DMS53 (cell line): ENCODE results near the gene FOXO3.
A peak's percentile ranks its signal among the peaks of the same experiment; 100 is the strongest.
"Not testable (repeated sequence)": the region's sequence is repeated elsewhere in the genome, so short reads cannot be mapped to it uniquely, and the experiment has no call there.

Source experiments
- DNase-seq: peaks from one replicate; lab custom pipeline; 2025; lab: John Stamatoyannopoulos, UW

Gene FOXO3

GRCh38 chr6:108560463-108561308, at the start of gene FOXO3:
TSS of gene FOXO3 (plus strand) at chr6:108560917. CDS start at chr6:108561209, 292 bp downstream.
- DNase-seq: peak; percentile 92

- peak; percentile 48 for DNase-seq
Measured at GRCh38 chr6:108518714-108519576, 41.8 kb upstream of the FOXO3 start.

GRCh38 chr6:108521616-108522107, 39.1 kb upstream of the FOXO3 start:
- DNase-seq: no peak

- no peak for DNase-seq
Measured at GRCh38 chr6:108523697-108524096, 37.0 kb upstream of the FOXO3 start.

GRCh38 chr6:108524528-108525248, 36.0 kb upstream of the FOXO3 start:
- DNase-seq: no peak

GRCh38 chr6:108526739-108527174, 34.0 kb upstream of the FOXO3 start:
- DNase-seq: peak; percentile 65

- no peak for DNase-seq
Measured at GRCh38 chr6:108528878-108529277, 31.8 kb upstream of the FOXO3 start.

- no peak for DNase-seq
Measured at GRCh38 chr6:108531332-108531731, 29.4 kb upstream of the FOXO3 start.

- no peak for DNase-seq
Measured at GRCh38 chr6:108535114-108535742, 25.5 kb upstream of the FOXO3 start.

GRCh38 chr6:108535920-108536535, 24.7 kb upstream of the FOXO3 start:
- not testable (repeated sequence) for DNase-seq

- peak; percentile 81 for DNase-seq
Measured at GRCh38 chr6:108541843-108542759, 18.6 kb upstream of the FOXO3 start.

GRCh38 chr6:108543175-108543940, 17.4 kb upstream of the FOXO3 start:
- DNase-seq: no peak

- no peak for DNase-seq
Measured at GRCh38 chr6:108544606-108545005, 16.1 kb upstream of the FOXO3 start.

GRCh38 chr6:108546079-108547049, 14.4 kb upstream of the FOXO3 start:
- no peak for DNase-seq

- DNase-seq: no peak
Measured at GRCh38 chr6:108549241-108549640, 11.5 kb upstream of the FOXO3 start.

- peak; percentile 31 for DNase-seq
Measured at GRCh38 chr6:108549741-108550140, 11.0 kb upstream of the FOXO3 start.

GRCh38 chr6:108550256-108550655, 10.5 kb upstream of the FOXO3 start:
- no peak for DNase-seq
